ENCODE measurements around the gene SDHC.
"Not testable (repeated sequence)": the region's sequence is repeated elsewhere in the genome, so short reads cannot be mapped to it uniquely, and the experiment has no call there.

The SDHC gene

GRCh38 chr1:161311595-161312181 is 2.5 kb upstream of the SDHC start:
- DNase-seq = no peak

GRCh38 chr1:161313554-161314200 is 504 bp upstream of the SDHC start:
- DNase-seq = no peak

- DNase-seq = not testable (repeated sequence)
Measured at GRCh38 chr1:161315841-161316674, 1.9 kb downstream of the SDHC start.

DNA sequence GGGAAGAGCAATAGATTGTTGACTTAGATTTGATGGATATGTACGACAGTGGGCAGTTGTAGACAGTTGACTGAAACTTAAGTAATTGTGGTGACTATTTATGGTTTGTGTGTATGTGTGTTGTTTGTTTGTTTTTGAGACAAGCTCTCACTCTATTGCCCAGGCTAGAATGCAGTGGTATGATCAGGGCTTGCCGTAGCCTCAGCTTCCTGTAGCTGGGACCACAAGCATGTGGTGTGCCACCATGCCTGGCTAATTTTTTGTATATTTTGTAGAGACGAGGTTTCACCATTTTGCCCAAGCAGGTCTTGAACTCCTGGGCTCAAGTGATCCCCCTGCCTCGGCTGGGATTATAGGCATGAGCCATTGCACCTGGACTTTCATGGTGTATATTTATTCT is 9.8 kb downstream of the SDHC start:
- DNase-seq = no peak

- no peak for DNase-seq
Measured at GRCh38 chr1:161330346-161330745, 16.2 kb downstream of the SDHC start.

- no peak for DNase-seq
Measured at GRCh38 chr1:161333166-161333565, 19.0 kb downstream of the SDHC start.

GRCh38 chr1:161335796-161336195 is 21.6 kb downstream of the SDHC start:
- DNase-seq = no peak

DNA sequence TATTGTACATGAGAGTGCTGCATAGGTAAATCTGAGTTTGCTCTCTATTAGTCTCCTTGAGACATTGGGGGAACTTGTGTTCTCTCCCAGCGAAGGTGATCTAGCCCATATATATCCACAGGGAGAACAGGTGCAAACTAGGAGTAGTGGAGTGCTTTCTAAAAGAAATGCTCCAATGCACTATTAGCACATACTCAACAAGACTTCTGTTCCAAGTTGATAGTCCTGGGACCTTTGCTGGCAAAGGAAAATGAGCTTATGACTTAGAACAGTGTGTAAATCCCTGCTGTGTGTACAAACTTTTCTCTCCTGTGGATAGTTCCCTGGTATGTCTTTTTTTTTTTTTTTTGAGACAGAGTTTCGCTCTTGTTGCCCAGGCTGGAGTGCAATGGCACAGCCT is 28.0 kb downstream of the SDHC start:
- DNase-seq = no peak

- DNase-seq = no peak
Measured at GRCh38 chr1:161342821-161343220, 28.6 kb downstream of the SDHC start.

DNA sequence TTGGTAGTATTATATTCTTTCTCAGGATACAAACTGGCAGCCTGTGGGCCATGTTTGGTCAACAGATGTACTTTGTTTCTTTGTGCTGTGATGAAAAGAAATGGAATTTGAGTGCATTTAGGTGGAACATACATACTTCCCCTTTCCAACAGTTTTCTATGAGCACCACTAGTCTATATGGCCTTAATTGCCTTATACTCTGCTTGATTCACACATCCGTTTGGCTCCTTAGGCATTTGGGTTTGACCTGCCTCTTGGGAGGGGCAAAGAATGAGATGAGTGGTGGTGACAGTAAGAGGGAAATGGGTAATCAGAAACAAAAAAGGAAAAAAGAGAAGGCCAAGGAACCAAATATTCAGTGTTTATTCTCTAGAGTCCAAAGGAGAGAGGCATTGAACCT is 36.5 kb downstream of the SDHC start:
- no peak for DNase-seq

GRCh38 chr1:161351482-161351881 is 37.3 kb downstream of the SDHC start:
- no peak for DNase-seq

DNA sequence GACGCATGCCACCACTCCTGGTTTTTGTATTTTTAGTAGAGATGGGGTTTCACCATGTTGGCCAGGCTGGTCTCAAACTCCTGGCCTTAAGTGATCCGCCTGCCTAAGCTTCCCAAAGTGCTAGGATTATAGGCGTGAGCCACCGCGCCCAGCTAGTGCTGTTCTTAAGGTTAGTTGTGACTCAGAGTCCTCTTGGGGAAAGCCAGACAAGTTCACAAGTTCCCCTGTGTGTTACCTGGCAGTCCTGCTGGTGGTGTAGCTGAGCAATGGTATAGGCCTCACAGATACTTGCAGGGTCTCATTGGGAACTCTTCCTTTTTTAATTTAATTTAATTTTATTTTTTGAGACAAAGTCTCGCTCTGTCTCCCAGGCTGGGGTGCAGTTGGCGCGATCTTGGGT is 42.9 kb downstream of the SDHC start:
- DNase-seq = no peak

GRCh38 chr1:161359291-161359690 is 45.1 kb downstream of the SDHC start:
- DNase-seq = no peak

- no peak for DNase-seq
Measured at GRCh38 chr1:161364332-161364731, 50.2 kb downstream of the SDHC start.

- no peak for DNase-seq
Measured at GRCh38 chr1:161365207-161365606, 51.0 kb downstream of the SDHC start.

GRCh38 chr1:161367684-161368400 is 53.7 kb downstream of the SDHC start, which contains the start of gene CFAP126:
Gene CFAP126 (minus strand): TSS chr1:161367876. CDS start chr1:161367868, 8 bp downstream.
- no peak for DNase-seq

DNA sequence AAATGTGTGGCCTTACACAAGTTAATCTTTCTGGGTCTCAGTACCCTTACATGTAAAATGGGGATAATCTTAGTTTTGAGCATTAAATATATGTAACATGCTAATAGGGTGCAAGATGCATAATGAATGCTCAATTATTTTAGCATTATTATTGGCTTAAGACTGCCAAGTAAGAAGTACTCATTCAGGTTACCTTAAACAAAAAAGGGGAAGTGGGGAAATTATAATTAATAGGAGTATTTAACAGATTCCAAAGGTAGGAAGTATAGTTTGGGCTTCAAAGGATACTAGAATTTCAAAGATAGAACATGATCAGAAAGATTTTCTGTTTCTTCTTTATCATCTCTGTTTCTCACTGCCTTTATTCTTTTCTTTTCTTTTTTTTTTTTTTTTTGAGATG is 59.3 kb downstream of the SDHC start:
- DNase-seq = no peak

DNA sequence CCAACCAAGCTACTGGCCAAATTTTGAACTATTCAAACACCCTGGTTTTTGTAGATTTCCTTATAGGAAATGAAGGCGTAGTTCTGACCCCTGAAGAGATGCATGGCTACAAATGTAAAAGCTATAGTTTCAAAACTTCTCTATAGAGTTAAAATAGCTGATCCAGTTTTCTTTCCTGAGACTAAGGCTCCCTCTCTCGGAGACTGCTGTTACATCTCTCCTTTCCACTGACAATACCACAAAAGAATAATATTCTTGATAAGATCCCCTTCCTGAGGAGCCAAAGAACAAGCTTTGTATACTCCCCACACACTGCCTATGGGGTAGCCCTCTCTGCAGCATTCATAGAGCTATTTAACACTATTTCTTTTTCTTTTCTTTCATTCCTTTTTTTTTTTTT is 60.2 kb downstream of the SDHC start:
- no peak for DNase-seq

- DNase-seq = no peak
Measured at GRCh38 chr1:161378014-161378413, 63.8 kb downstream of the SDHC start.

- no peak for DNase-seq
Measured at GRCh38 chr1:161379071-161379470, 64.9 kb downstream of the SDHC start.

GRCh38 chr1:161381707-161382106 is 67.5 kb downstream of the SDHC start:
- no peak for DNase-seq

GRCh38 chr1:161382214-161383019 is 68.2 kb downstream of the SDHC start:
- no peak for DNase-seq

- no peak for DNase-seq
Measured at GRCh38 chr1:161388639-161389038, 74.5 kb downstream of the SDHC start.
